Transverse colon (tissue), 4 donors: Measurements from ENCODE around the gene NYNRIN. TPM values are rescaled to one million over a fixed set of nuclear protein-coding genes. Genes with fewer than 3 reads are reported as not detected.

Experiments
- DNase-seq: peaks from one replicate; pipeline ENCODE4 v3.0.0-alpha.2; 2019
- H3K27ac ChIP-seq, 4 donors: fragments of 200-600 bp; sonication (generic); 2 replicates each; pipeline ENCODE4 v1.5.1; 2016 to 2018; ENCODE audit warnings: inconsistent platforms in 4 of 4
- H3K27me3 ChIP-seq: fragments of 200-600 bp; sonication (generic); 2 replicates; pipeline ENCODE4 v1.5.1; 2017; ENCODE audit warnings: inconsistent platforms
- H3K36me3 ChIP-seq, 4 donors: fragments of 200-600 bp; sonication (generic); 2 replicates each; pipeline ENCODE4 v1.5.1; 2017 to 2019; ENCODE audit warnings: inconsistent platforms in 4 of 4
- H3K4me1 ChIP-seq, 4 donors: fragments of 200-600 bp; sonication (generic); 2 replicates each; pipeline ENCODE4 v1.5.1; 2017 to 2020; ENCODE audit warnings: inconsistent platforms in 4 of 4
- H3K4me3 ChIP-seq, 4 donors: fragments of 200-600 bp; sonication (generic); 1 replicate in 1 of 4; 2 replicates in 3 of 4; pipeline versions ENCODE4 v1.5.1 to v1.6.1; 2017 to 2019; ENCODE audit warnings: inconsistent platforms in 4 of 4
- H3K9me3 ChIP-seq, 2 donors: fragments of 200-600 bp; sonication (generic); 2 replicates each; pipeline ENCODE4 v1.5.1; 2017 to 2019; ENCODE audit warnings: inconsistent platforms in 2 of 2
- CTCF ChIP-seq, 5 experiments: fragments of 200-600 bp in 3 of 5; fragments of 450-650 bp in 2 of 5; sonication (generic) in 3 of 5; IDR thresholded peaks; 1 replicate in 2 of 5; 2 replicates in 3 of 5; pipeline ENCODE4 v1.5.1; 2016 to 2017; ENCODE audit warnings: antibody characterized with exemption in 5 of 5, inconsistent platforms in 3 of 5, mild to moderate bottlenecking in 2 of 5, moderate library complexity in 1 of 5
- EP300 ChIP-seq: sonication (generic); formaldehyde crosslinking; IDR thresholded peaks from one replicate; pipeline ENCODE4 v1.6.1; 2017; ENCODE audit warnings: antibody characterized with exemption, low read depth
- POLR2A ChIP-seq: fragments of 450-650 bp; IDR thresholded peaks from one replicate; pipeline ENCODE4 v1.6.1; 2016; ENCODE audit warnings: antibody characterized with exemption, mild to moderate bottlenecking, moderate library complexity
- POLR2AphosphoS5 ChIP-seq, 3 donors: sonication (generic); formaldehyde crosslinking; IDR thresholded peaks; one replicate each; pipeline ENCODE4 v1.6.1; 2016; ENCODE audit warnings: antibody characterized with exemption in 3 of 3
- WGBS, 2 donors: methylation state at CpG; one replicate each; pipeline ENCODE4 v1.1.5; 2018; ENCODE audit warnings: low coverage in 1 of 2; 5-methylcytosine and 5-hydroxymethylcytosine counted together
- in situ Hi-C, 4 donors: fragments of 200-750 bp; cut with MboI; loops; one replicate each; pipeline versions ENCODE4 v1.15.0 to v1.15.1; 2017; ENCODE audit warnings: low sequenced_read_pairs in 3 of 4, low pct_ligation_motif_present in 1 of 4, low pct_unique_long_range_greater_than_20kb in 1 of 4
- intact Hi-C: fragments of 100-400 bp; cut with DNase I; formaldehyde crosslinking; loops from one replicate; pipeline ENCODE4 v1.15.1; 2023; ENCODE audit warnings: low total_unique reads
- total RNA-seq, 4 donors: library from RNA; depleted of rRNA; stranded (reverse); fragments of >200 nt; gene quantifications; one replicate each; pipeline ENCODE4 v1.1.0, GENCODE V29; 2016

NYNRIN gene
- total RNA-seq, 4 donors from 2014 or later, result 2.6 to 11.4 (median 9.0) TPM

GRCh38 chr14:24437020-24437735 lies 38.4 kb downstream of the NYNRIN start:
- Histone ChIP-seq H3K27me3 (no peaks in the 10 kb centered on the region), H3K9me3 (no peaks in the 10 kb centered on the region), H3K4me1 (peaks cover 7 to 52% (median 14%) of the 10 kb centered on the region in 4 donors), H3K4me3 (no peak overlapping the region), H3K27ac (peak overlapping the region; percentile 19 to 69 (median 52)), H3K36me3 (peaks cover 0 to 32% (median 12%) of the 10 kb centered on the region in 4 donors)
- TF ChIP-seq POLR2A (no peak), POLR2AphosphoS5 (IDR thresholded peaks at IDR 0.05) (no peak), EP300 (no peak), CTCF (IDR thresholded peaks at IDR 0.05) (peak in 1 of 5 experiments; percentile 40)
- in situ Hi-C loops (loop anchor here (10.0 to 25.0 kb wide), 5 partner anchors 72 to 200 kb away; partner anchors contain the start of genes TINF2 (in 4 of the 4), GMPR2 (in 3 of the 4), NEDD8 (in 3 of the 4) and ADCY4 (in 2 of the 4)), intact Hi-C loops (loop anchor here (2.0 kb wide), 1 partner anchor 104 kb away; no protein-coding TSS in a partner anchor)
- 77% methylated on average over 12 of the region's 12 CpGs; no CpG with 5 or more reads in 1 of the 2 donors for WGBS, 2 donors
- DNase-seq, result no peak

GRCh38 chr14:24437736-24438067 lies 38.9 kb downstream of the NYNRIN start:
- no peak for TF ChIP-seq EP300
- TF ChIP-seq POLR2AphosphoS5 (IDR thresholded peaks at IDR 0.05), result peak in 1 of 3 donors; percentile 11
- WGBS, 2 donors, result 80% methylated on average over 2 of the region's 2 CpGs; no CpG with 5 or more reads in 1 of the 2 donors
- H3K27me3 ChIP-seq, result no peaks in the 10 kb centered on the region
- peak overlapping the region in 2 of 4 donors; percentile 48 to 69 for H3K27ac ChIP-seq
- DNase-seq, result no peak
- in situ Hi-C loops, result loop anchor here (10.0 to 25.0 kb wide), 5 partner anchors 73 to 200 kb away; partner anchors contain the start of genes TINF2 (in 4 of the 4), GMPR2 (in 3 of the 4), NEDD8 (in 3 of the 4) and ADCY4 (in 2 of the 4)
- no peak overlapping the region for H3K4me3 ChIP-seq
- peaks cover 0 to 27% (median 10%) of the 10 kb centered on the region in 4 donors for H3K36me3 ChIP-seq
- H3K9me3 ChIP-seq, result no peaks in the 10 kb centered on the region
- H3K4me1 ChIP-seq, result peaks cover 7 to 47% (median 9%) of the 10 kb centered on the region in 4 donors
- intact Hi-C loops, result loop anchor here (2.0 kb wide), 1 partner anchor 105 kb away; no protein-coding TSS in a partner anchor

- H3K36me3 ChIP-seq, result peaks cover 0 to 20% (median 6%) of the 10 kb centered on the region in 4 donors
- 33 to 66% methylated on average over 3 to 9 of the region's 9 CpGs for WGBS, 2 donors
- no peak for DNase-seq
- H3K27me3 ChIP-seq, result no peaks in the 10 kb centered on the region
- H3K27ac ChIP-seq, result no peak overlapping the region
- intact Hi-C loops, result no loop called here
- H3K4me3 ChIP-seq, result no peak overlapping the region
- H3K9me3 ChIP-seq, result no peaks in the 10 kb centered on the region
- no peak for TF ChIP-seq POLR2AphosphoS5 (IDR thresholded peaks at IDR 0.05)
- no peak for TF ChIP-seq EP300
- no peak for TF ChIP-seq CTCF (IDR thresholded peaks at IDR 0.05)
- no peak for TF ChIP-seq POLR2A
- H3K4me1 ChIP-seq, result peaks cover 7 to 49% (median 12%) of the 10 kb centered on the region in 4 donors
- in situ Hi-C loops, result loop anchor here (10.0 to 25.0 kb wide), 5 partner anchors 74 to 201 kb away; partner anchors contain the start of genes TINF2 (in 4 of the 4), GMPR2 (in 3 of the 4), NEDD8 (in 3 of the 4) and ADCY4 (in 2 of the 4)
Measured at GRCh38 chr14:24438223-24439097, 39.7 kb downstream of the NYNRIN start.

GRCh38 chr14:24439257-24439656 lies 40.5 kb downstream of the NYNRIN start:
- H3K9me3 ChIP-seq, result no peaks in the 10 kb centered on the region
- H3K4me1 ChIP-seq, result peaks cover 7 to 51% (median 14%) of the 10 kb centered on the region in 4 donors
- H3K36me3 ChIP-seq, result peaks cover 0 to 17% (median 6%) of the 10 kb centered on the region in 4 donors
- TF ChIP-seq POLR2A (no peak), EP300 (no peak), POLR2AphosphoS5 (IDR thresholded peaks at IDR 0.05) (peak in 1 of 3 donors; percentile 24)
- H3K4me3 ChIP-seq, result no peak overlapping the region
- WGBS, 2 donors, result 40 to 68% methylated on average over 1 of the region's 1 CpG
- no peaks in the 10 kb centered on the region for H3K27me3 ChIP-seq
- intact Hi-C loops, result no loop called here
- in situ Hi-C loops, result loop anchor here (10.0 to 25.0 kb wide), 5 partner anchors 74 to 202 kb away; partner anchors contain the start of genes TINF2 (in 4 of the 4), GMPR2 (in 3 of the 4), NEDD8 (in 3 of the 4) and ADCY4 (in 2 of the 4)
- H3K27ac ChIP-seq, result no peak overlapping the region
- no peak for DNase-seq
